Measurements from ENCODE around the gene SPSB1. TPM values are rescaled to one million over a fixed set of nuclear protein-coding genes. Genes with fewer than 3 reads are reported as not detected.

Gene SPSB1
- total RNA-seq, 1 donor from 2014 or later: 60.0 TPM

DNA sequence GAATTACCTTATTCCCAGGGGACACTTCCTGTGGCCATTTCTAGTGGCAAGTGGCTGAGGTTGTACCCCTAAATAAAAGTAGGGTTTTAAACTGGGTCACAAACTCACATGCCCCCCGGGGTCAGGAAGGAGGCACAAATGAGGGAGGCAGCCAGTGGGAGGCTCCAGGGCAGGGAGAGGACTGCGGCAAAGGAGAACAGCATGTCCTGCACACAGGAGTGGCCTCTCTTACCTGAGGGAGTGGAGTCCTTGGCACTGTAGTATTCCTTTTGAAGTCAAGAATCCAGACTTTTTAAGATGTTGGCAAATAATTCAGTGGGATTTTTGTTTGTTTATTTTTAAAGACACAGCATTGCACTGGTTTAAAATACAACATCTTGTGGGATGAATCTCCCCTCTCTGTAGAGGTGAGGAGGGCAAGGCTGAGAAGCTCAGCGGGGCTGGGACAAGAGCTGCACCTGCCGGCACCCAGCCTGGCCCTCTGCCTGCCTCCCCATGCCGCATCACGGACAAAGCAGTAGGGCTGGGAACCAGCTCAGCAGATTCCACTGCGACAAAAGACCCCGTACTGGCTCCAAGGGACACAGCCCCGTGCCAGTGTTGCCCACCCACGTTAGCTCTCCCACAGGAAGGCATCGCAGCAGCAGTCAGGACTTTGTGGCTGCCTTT lies 22.2 kb downstream of the SPSB1 start:
- TF ChIP-seq, protein P1, sequence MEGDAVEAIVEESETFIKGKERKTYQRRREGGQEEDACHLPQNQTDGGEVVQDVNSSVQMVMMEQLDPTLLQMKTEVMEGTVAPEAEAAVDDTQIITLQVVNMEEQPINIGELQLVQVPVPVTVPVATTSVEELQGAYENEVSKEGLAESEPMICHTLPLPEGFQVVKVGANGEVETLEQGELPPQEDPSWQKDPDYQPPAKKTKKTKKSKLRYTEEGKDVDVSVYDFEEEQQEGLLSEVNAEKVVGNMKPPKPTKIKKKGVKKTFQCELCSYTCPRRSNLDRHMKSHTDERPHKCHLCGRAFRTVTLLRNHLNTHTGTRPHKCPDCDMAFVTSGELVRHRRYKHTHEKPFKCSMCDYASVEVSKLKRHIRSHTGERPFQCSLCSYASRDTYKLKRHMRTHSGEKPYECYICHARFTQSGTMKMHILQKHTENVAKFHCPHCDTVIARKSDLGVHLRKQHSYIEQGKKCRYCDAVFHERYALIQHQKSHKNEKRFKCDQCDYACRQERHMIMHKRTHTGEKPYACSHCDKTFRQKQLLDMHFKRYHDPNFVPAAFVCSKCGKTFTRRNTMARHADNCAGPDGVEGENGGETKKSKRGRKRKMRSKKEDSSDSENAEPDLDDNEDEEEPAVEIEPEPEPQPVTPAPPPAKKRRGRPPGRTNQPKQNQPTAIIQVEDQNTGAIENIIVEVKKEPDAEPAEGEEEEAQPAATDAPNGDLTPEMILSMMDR (IDR thresholded peaks at IDR 0.05; ENCODE audit: insufficient read depth, low read length, poor library complexity, severe bottlenecking): no peak
- H3K4me3 ChIP-seq (ENCODE audit: low read depth, low read length): no peak overlapping the region
- DNase-seq (ENCODE audit: low read depth): no peak

DNA sequence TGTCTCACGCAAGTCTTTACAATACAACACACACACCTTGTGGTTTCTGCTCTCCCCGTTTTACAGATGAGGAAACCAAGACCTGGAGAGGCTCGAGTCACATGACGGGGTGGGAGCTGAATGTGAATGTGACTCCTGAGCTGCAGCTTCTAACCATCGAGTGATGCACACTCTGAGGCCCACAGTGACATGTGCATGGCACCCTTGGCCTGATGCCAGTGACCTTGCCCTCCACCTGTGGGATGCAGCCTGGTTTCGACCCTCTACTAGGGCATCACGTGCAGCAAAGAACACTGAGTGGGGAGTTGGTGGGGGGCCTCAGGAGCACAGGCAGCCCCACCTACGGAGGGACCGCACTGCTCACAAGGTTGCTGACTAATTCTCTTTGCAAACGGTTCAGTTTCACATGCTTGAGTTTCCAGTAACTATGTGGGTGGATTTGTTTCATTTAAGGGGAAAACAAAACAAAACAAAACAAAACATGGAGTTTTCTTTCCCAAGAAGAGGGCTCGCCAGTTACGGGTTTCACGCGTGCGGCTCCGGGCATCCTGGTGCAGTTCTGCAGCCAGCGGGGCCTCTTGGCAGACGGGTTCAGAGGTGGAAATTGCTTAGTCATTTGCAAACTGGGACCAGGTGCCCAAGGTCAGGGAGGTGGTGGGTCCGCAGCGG lies 22.9 kb downstream of the SPSB1 start:
- Histone ChIP-seq H3K4me3 (ENCODE audit: low read depth, low read length) (no peak overlapping the region), H3K36me3 (ENCODE audit: control insufficient read depth, insufficient read depth, low read length) (peaks cover 1% of the 10 kb centered on the region), H3K27me3 (ENCODE audit: control insufficient read depth, insufficient read depth, low read length) (no peaks in the 10 kb centered on the region)
- TF ChIP-seq, protein P1 (IDR thresholded peaks at IDR 0.05; ENCODE audit: insufficient read depth, low read length, poor library complexity, severe bottlenecking): no peak
- DNase-seq (ENCODE audit: low read depth): peak; percentile 80

More for the DNA sequence above, 22.2 kb downstream of the SPSB1 start:
- Histone ChIP-seq H3K36me3 (ENCODE audit: control insufficient read depth, insufficient read depth, low read length) (peaks cover 1% of the 10 kb centered on the region), H3K27me3 (ENCODE audit: control insufficient read depth, insufficient read depth, low read length) (no peaks in the 10 kb centered on the region)

DNA sequence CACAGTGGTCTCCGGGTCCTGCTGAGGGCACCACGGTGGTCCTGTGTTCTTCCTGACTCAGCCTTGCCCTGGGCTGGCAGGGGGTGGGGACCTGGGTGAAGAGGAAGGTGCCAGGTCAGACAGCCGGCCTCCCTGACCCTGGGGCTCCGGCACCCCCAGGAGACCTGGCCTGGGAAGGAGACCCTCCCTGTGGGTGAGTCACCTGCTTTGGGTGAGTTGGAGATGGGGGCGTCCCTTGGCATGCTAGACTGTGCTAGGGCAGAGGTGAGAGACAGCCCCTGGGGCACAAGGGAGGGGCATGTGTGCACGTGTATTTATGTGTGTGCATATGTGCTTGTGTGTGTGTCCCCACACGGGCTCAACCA lies 23.4 kb downstream of the SPSB1 start:
- DNase-seq (ENCODE audit: low read depth): no peak

DNA sequence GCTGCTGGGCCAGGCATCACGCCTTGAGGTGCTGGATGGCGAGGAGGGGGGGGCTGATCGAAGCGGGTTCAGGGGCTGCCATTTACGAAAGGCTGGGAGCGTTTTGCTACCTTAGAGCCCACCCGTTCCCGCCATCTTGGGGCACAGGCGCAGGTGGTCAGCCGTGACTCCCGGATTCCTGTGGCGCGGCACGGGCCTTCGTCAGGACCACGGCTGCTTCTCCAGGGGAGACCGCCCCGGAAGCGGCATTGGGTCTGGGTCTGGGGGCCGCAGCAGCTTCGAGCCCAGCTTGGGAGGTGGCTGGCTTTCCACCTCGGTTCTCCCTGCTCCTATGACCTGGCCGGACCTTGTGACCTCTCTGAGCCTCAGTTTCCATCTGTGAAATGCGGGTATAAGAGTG lies 23.8 kb downstream of the SPSB1 start:
- Histone ChIP-seq H3K36me3 (ENCODE audit: control insufficient read depth, insufficient read depth, low read length) (peaks cover 1% of the 10 kb centered on the region), H3K27me3 (ENCODE audit: control insufficient read depth, insufficient read depth, low read length) (no peaks in the 10 kb centered on the region), H3K4me3 (ENCODE audit: low read depth, low read length) (no peak overlapping the region)
- TF ChIP-seq, protein P1 (IDR thresholded peaks at IDR 0.05; ENCODE audit: insufficient read depth, low read length, poor library complexity, severe bottlenecking): no peak
- DNase-seq (ENCODE audit: low read depth): no peak

More for the DNA sequence above, 23.4 kb downstream of the SPSB1 start:
- TF ChIP-seq, protein P1 (IDR thresholded peaks at IDR 0.05; ENCODE audit: insufficient read depth, low read length, poor library complexity, severe bottlenecking): no peak
- Histone ChIP-seq H3K4me3 (ENCODE audit: low read depth, low read length) (no peak overlapping the region), H3K27me3 (ENCODE audit: control insufficient read depth, insufficient read depth, low read length) (no peaks in the 10 kb centered on the region), H3K36me3 (ENCODE audit: control insufficient read depth, insufficient read depth, low read length) (peaks cover 1% of the 10 kb centered on the region)

DNA sequence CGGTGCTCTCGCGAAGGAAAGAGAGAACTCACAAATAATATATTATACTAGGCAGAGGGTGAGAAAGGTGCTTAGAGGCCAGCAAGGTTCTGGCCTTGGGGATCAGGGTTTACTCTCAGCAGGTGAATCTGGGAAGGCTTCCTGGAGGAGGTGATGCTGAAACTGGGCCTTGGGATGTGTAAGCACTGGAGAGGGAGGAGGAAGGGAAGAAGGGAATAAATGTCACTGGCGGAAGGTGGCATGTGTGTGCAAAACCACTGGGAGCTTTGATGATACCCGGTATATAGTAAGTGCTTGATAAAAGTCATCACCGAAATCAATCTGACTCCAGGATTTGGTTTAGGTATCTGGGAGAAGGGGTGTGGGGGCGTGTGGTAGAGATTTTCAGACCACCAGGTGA lies 24.4 kb downstream of the SPSB1 start:
- TF ChIP-seq, protein P1 (IDR thresholded peaks at IDR 0.05; ENCODE audit: insufficient read depth, low read length, poor library complexity, severe bottlenecking): no peak
- H3K36me3 ChIP-seq (ENCODE audit: control insufficient read depth, insufficient read depth, low read length): peaks cover 1% of the 10 kb centered on the region
- no peak overlapping the region for H3K4me3 ChIP-seq (ENCODE audit: low read depth, low read length)
- no peak for DNase-seq (ENCODE audit: low read depth)
- H3K27me3 ChIP-seq (ENCODE audit: control insufficient read depth, insufficient read depth, low read length): no peaks in the 10 kb centered on the region

Measured in kidney epithelial cell (primary cell).